Vagina (tissue), 2 donors: ENCODE results near the gene FBXL5. TPM values are rescaled to one million over a fixed set of nuclear protein-coding genes. Genes with fewer than 3 reads are reported as not detected.

Experiments used
- DNase-seq, 2 donors: peaks; one replicate each; pipeline ENCODE4 v3.0.0-alpha.2; 2017; ENCODE audit errors: extremely low spot score in 2 of 2
- H3K27ac ChIP-seq: fragments of 200-600 bp; sonication (generic); one replicate; pipeline ENCODE4 v1.5.1; 2019
- H3K27me3 ChIP-seq: fragments of 200-600 bp; sonication (generic); one replicate; pipeline ENCODE4 v1.5.1; 2019
- H3K36me3 ChIP-seq, 2 donors: fragments of 200-600 bp; sonication (generic); one replicate each; pipeline ENCODE4 v1.5.1; 2017 to 2019
- H3K4me1 ChIP-seq: fragments of 200-600 bp; sonication (generic); one replicate; pipeline ENCODE4 v1.5.1; 2019
- H3K4me3 ChIP-seq, 2 donors: fragments of 200-600 bp; sonication (generic); 1 replicate in 1 of 2; 2 replicates in 1 of 2; pipeline ENCODE4 v1.5.1; 2016 to 2019
- H3K9me3 ChIP-seq: fragments of 200-600 bp; sonication (generic); one replicate; pipeline ENCODE4 v1.5.1; 2019
- CTCF ChIP-seq, 3 experiments: fragments of 450-650 bp in 2 of 3; fragments of 200-600 bp in 1 of 3; sonication (generic) in 1 of 3; IDR thresholded peaks; one replicate each; pipeline ENCODE4 v1.5.1; 2017 to 2019; ENCODE audit warnings: antibody characterized with exemption in 3 of 3, mild to moderate bottlenecking in 2 of 3, moderate library complexity in 2 of 3
- POLR2A ChIP-seq, 2 donors: fragments of 450-650 bp; IDR thresholded peaks; one replicate each; pipeline ENCODE4 v1.6.1; 2017; ENCODE audit warnings: antibody characterized with exemption in 2 of 2, mild to moderate bottlenecking in 2 of 2, moderate library complexity in 2 of 2
- POLR2AphosphoS5 ChIP-seq, 2 donors: sonication (generic); formaldehyde crosslinking; IDR thresholded peaks; one replicate each; pipeline ENCODE4 v1.9.0; 2017; ENCODE audit warnings: antibody characterized with exemption in 2 of 2, mild to moderate bottlenecking in 2 of 2, low read depth in 1 of 2; ENCODE audit not compliant: insufficient read depth in 1 of 2
- intact Hi-C: fragments of 100-400 bp; cut with DNase I; formaldehyde crosslinking; loops from one replicate; pipeline ENCODE4 v1.15.1; 2023
- total RNA-seq: library from RNA; depleted of rRNA; stranded (reverse); fragments of >200 nt; gene quantifications from one replicate; pipeline ENCODE4 v1.2.3, GENCODE V29; 2016

FBXL5 gene
- total RNA-seq, 1 donor from 2014 or later = 103 TPM

DNA sequence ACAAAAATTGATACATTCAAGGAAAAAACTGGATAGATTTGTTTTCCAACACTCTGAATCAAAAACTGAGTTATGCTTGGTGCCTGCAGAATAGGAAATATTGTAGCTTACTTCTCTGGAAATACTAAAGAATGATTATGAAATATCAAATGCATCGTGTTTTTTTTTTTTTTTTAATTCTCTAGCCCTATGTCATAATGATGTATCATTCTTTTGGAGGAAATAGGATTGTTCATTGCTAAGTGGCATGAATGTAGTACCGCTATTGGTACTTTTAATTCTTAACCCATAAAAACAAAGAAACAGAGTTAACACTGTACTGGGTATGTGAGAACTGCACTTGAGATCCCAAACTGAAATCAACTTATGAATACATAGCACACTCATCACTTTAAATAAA is 18.9 kb upstream of the FBXL5 start:
- intact Hi-C loops = no loop called here
- no peak overlapping the region for H3K27ac ChIP-seq
- H3K4me1 ChIP-seq = no peaks in the 10 kb centered on the region
- DNase-seq = no peak
- H3K36me3 ChIP-seq = no peaks in the 10 kb centered on the region
- no peak overlapping the region for H3K4me3 ChIP-seq
- TF ChIP-seq CTCF (IDR thresholded peaks at IDR 0.05) (no peak), POLR2A (IDR thresholded peaks at IDR 0.05) (no peak), POLR2AphosphoS5 (IDR thresholded peaks at IDR 0.05; ENCODE audit: insufficient read depth in 1 of 2, low read depth in 1 of 2) (no peak)
- no peaks in the 10 kb centered on the region for H3K27me3 ChIP-seq
- H3K9me3 ChIP-seq = no peaks in the 10 kb centered on the region

- no peaks in the 10 kb centered on the region for H3K36me3 ChIP-seq
- no peak overlapping the region for H3K4me3 ChIP-seq
- H3K4me1 ChIP-seq = no peaks in the 10 kb centered on the region
- intact Hi-C loops = no loop called here
- TF ChIP-seq POLR2A (IDR thresholded peaks at IDR 0.05) (no peak), CTCF (IDR thresholded peaks at IDR 0.05) (no peak), POLR2AphosphoS5 (IDR thresholded peaks at IDR 0.05; ENCODE audit: insufficient read depth in 1 of 2, low read depth in 1 of 2) (no peak)
- H3K9me3 ChIP-seq = no peaks in the 10 kb centered on the region
- no peak for DNase-seq
- H3K27ac ChIP-seq = no peak overlapping the region
- H3K27me3 ChIP-seq = no peaks in the 10 kb centered on the region
Observed at GRCh38 chr4:15673337-15673736, 18.2 kb upstream of the FBXL5 start.

- H3K9me3 ChIP-seq = no peaks in the 10 kb centered on the region
- no peak overlapping the region for H3K27ac ChIP-seq
- H3K4me1 ChIP-seq = no peaks in the 10 kb centered on the region
- TF ChIP-seq POLR2AphosphoS5 (IDR thresholded peaks at IDR 0.05; ENCODE audit: insufficient read depth in 1 of 2, low read depth in 1 of 2) (no peak), POLR2A (IDR thresholded peaks at IDR 0.05) (no peak), CTCF (IDR thresholded peaks at IDR 0.05) (no peak)
- H3K27me3 ChIP-seq = no peaks in the 10 kb centered on the region
- intact Hi-C loops = no loop called here
- no peak overlapping the region for H3K4me3 ChIP-seq
- no peak for DNase-seq
- H3K36me3 ChIP-seq = no peaks in the 10 kb centered on the region
Observed at GRCh38 chr4:15672101-15672500, 16.9 kb upstream of the FBXL5 start.

GRCh38 chr4:15670576-15670975 is 15.4 kb upstream of the FBXL5 start:
- DNase-seq = no peak
- H3K9me3 ChIP-seq = no peaks in the 10 kb centered on the region
- H3K4me3 ChIP-seq = no peak overlapping the region
- no peak overlapping the region for H3K27ac ChIP-seq
- intact Hi-C loops = no loop called here
- no peaks in the 10 kb centered on the region for H3K27me3 ChIP-seq
- no peaks in the 10 kb centered on the region for H3K4me1 ChIP-seq
- TF ChIP-seq POLR2A (IDR thresholded peaks at IDR 0.05) (no peak), CTCF (IDR thresholded peaks at IDR 0.05) (no peak), POLR2AphosphoS5 (IDR thresholded peaks at IDR 0.05; ENCODE audit: insufficient read depth in 1 of 2, low read depth in 1 of 2) (no peak)
- H3K36me3 ChIP-seq = no peaks in the 10 kb centered on the region

DNA sequence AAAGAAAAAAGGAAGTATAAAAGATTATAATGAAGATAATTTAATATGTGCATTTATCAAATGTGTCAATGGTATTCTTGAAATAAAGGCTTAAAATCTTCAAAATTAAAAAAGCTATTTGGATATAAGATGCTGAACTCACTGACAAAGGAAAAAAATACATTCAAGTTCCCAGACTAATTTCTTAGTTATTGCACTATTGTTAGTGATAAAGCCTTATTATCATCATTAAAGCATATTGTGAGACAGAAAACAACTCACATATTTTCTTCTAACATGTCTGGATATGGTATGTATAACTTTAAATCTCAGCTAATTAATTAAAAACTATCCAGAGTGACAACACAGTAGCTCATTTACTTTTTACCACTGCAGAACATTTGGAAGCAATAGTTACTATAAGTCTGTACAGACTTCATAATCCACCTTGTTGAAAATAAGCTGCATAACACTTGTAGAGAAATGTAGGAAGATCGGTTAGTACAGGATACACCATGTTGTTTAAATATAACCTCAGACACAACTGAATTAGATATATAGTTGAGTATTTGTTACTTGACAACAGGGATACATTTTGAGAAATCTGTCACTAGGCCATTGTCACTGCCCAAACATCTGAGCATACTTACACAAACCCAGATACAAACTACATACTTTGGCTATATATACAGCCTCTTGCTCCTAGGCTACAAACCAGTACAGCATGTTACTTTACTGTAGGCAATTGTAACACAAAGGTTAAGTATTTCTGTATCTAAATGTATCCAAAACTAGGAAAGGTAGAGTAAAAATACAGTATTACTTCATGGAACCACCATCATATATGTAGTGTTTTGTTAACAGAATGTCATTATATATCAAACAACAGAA is 13.6 kb upstream of the FBXL5 start:
- H3K27ac ChIP-seq = no peak overlapping the region
- H3K4me3 ChIP-seq = no peak overlapping the region
- no peaks in the 10 kb centered on the region for H3K36me3 ChIP-seq
- intact Hi-C loops = no loop called here
- no peaks in the 10 kb centered on the region for H3K4me1 ChIP-seq
- no peak for DNase-seq
- TF ChIP-seq POLR2AphosphoS5 (IDR thresholded peaks at IDR 0.05; ENCODE audit: insufficient read depth in 1 of 2, low read depth in 1 of 2) (no peak), POLR2A (IDR thresholded peaks at IDR 0.05) (no peak), CTCF (IDR thresholded peaks at IDR 0.05) (no peak)
- no peaks in the 10 kb centered on the region for H3K9me3 ChIP-seq
- H3K27me3 ChIP-seq = no peaks in the 10 kb centered on the region
